Body of pancreas (tissue), 4 donors: ENCODE results near the gene RPS19BP1. TPM values are rescaled to one million over a fixed set of nuclear protein-coding genes. Genes with fewer than 3 reads are reported as not detected.

Experiments used
- ATAC-seq: fragments of 150-250 bp; one replicate; pipeline ENCODE4 v1.9.1; 2016
- DNase-seq, 4 donors: peaks; one replicate each; pipeline ENCODE4 v3.0.0-alpha.2; 2019
- H3K27ac ChIP-seq, 4 donors: fragments of 200-600 bp; sonication (generic); 1 replicate in 3 of 4; 2 replicates in 1 of 4; pipeline versions ENCODE4 v1.5.1 to v1.6.1; 2016 to 2019; ENCODE audit warnings: mild to moderate bottlenecking in 1 of 4, mixed read lengths in 1 of 4, moderate library complexity in 1 of 4
- H3K27me3 ChIP-seq, 2 donors: fragments of 200-600 bp; sonication (generic); one replicate each; pipeline ENCODE4 v1.6.0; 2016; ENCODE audit warnings: mild to moderate bottlenecking in 1 of 2
- H3K36me3 ChIP-seq, 2 donors: fragments of 200-600 bp; sonication (generic); replicated peaks in 1 of 2; 2 replicates each; pipeline ENCODE4 v1.5.1; 2016; ENCODE audit warnings: low read depth in 2 of 2; ENCODE audit not compliant: insufficient read depth in 1 of 2
- H3K4me1 ChIP-seq: fragments of 200-600 bp; sonication (generic); one replicate; pipeline ENCODE4 v1.6.0; 2016
- H3K4me3 ChIP-seq, 2 donors: fragments of 200-600 bp; sonication (generic); 1 replicate in 1 of 2; 2 replicates in 1 of 2; pipeline ENCODE4 v1.5.1; 2016 to 2019
- H3K9me3 ChIP-seq, 3 donors: fragments of 200-600 bp; sonication (generic); 1 replicate in 2 of 3; 2 replicates in 1 of 3; pipeline ENCODE4 v1.5.1; 2016
- CTCF ChIP-seq, 7 experiments: fragments of 450-650 bp in 4 of 7; fragments of 200-600 bp in 3 of 7; sonication (generic) in 3 of 7; IDR thresholded peaks; one replicate each; pipeline ENCODE4 v1.5.1; 2016 to 2019; ENCODE audit warnings: antibody characterized with exemption in 7 of 7
- POLR2A ChIP-seq, 3 donors: fragments of 450-650 bp; IDR thresholded peaks; one replicate each; pipeline ENCODE4 v1.6.1; 2016; ENCODE audit warnings: antibody characterized with exemption in 3 of 3, mild to moderate bottlenecking in 2 of 3
- WGBS, 2 donors: methylation state at CpG; one replicate each; pipeline ENCODE4 v1.1.5; 2017; 5-methylcytosine and 5-hydroxymethylcytosine counted together
- intact Hi-C: fragments of 100-400 bp; cut with DNase I; formaldehyde crosslinking; loops from one replicate; pipeline ENCODE4 v1.15.1; 2023
- total RNA-seq, 2 donors: library from RNA; depleted of rRNA; stranded (reverse); fragments of >200 nt; gene quantifications; one replicate each; pipeline ENCODE4 v1.1.0, GENCODE V29; 2016

The RPS19BP1 gene
- total RNA-seq, 2 donors from 2014 or later = 87.2 to 141 TPM

- Histone ChIP-seq H3K4me3 (no peak overlapping the region), H3K9me3 (no peaks in the 10 kb centered on the region), H3K27ac (no peak overlapping the region), H3K4me1 (peaks cover 18% of the 10 kb centered on the region), H3K27me3 (no peaks in the 10 kb centered on the region), H3K36me3 (peaks cover 12 to 23% of the 10 kb centered on the region in 2 donors)
- TF ChIP-seq POLR2A (IDR thresholded peaks at IDR 0.05) = no peak
- no peak for TF ChIP-seq CTCF (IDR thresholded peaks at IDR 0.05)
- 56 to 61% methylated on average over 3 of the region's 3 CpGs for WGBS, 2 donors
- DNase-seq = no peak
- intact Hi-C loops = no loop called here
- no peak for ATAC-seq
These were observed 15.1 kb downstream of the RPS19BP1 start for GRCh38 chr22:39517470-39517869.

DNA sequence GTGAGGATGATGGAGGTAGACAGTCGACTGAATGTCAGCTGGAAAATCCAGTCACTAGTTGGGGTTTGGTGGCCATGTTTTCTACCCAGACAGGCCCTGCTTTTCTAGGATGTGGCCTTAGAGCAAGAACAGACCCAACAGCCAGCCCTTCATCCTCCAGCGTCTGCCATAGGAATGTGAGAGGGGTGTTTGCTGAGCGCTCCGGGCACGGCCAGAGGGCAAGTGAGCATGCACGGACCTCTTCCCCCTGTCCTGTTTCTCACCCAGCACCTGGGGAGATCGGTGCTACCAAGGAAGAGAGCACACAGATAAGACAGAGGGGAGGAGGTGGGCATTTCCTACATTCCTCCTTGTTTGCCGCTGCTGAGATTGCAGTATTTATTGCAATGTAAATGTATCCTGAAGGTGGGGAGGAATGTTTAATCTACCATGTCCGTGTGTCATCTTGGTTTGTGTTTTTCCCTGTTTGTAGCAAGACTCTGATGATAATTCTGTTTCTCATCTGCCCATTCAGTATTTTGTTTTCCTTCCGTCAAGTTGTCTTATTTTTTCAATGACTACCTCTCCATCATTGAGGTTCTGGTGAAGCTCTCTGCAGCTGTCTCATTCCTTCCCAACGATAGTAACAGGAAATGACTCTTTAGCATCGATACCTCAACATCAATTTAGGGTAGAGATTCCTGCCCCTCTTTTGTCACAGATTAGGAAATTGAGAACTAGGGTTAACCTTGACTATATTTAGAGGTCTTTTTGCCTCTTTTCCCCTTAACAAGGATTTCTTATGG lies 17.1 kb downstream of the RPS19BP1 start:
- Histone ChIP-seq H3K36me3 (peaks cover 6 to 21% of the 10 kb centered on the region in 2 donors), H3K27ac (no peak overlapping the region), H3K27me3 (no peaks in the 10 kb centered on the region), H3K4me3 (no peak overlapping the region), H3K4me1 (peaks cover 9% of the 10 kb centered on the region), H3K9me3 (no peaks in the 10 kb centered on the region)
- 78 to 81% methylated on average over 11 to 12 of the region's 12 CpGs for WGBS, 2 donors
- ATAC-seq (no peak), DNase-seq (no peak)
- no peak for TF ChIP-seq POLR2A (IDR thresholded peaks at IDR 0.05)
- TF ChIP-seq CTCF (IDR thresholded peaks at IDR 0.05) = no peak
- intact Hi-C loops = no loop called here

GRCh38 chr22:39514373-39514973 lies 18.1 kb downstream of the RPS19BP1 start:
- no peaks in the 10 kb centered on the region for H3K27me3 ChIP-seq
- peaks cover 9% of the 10 kb centered on the region for H3K4me1 ChIP-seq
- H3K27ac ChIP-seq = no peak overlapping the region
- DNase-seq = peak in 3 of 4 donors; percentile 62 to 80 (median 75)
- H3K36me3 ChIP-seq = peaks cover 6 to 21% of the 10 kb centered on the region in 2 donors
- 36 to 38% methylated on average over 8 of the region's 8 CpGs for WGBS, 2 donors
- no peak for ATAC-seq
- intact Hi-C loops = no loop called here
- peak; percentile 51 to 80 (median 72) for TF ChIP-seq CTCF (IDR thresholded peaks at IDR 0.05)
- TF ChIP-seq POLR2A (IDR thresholded peaks at IDR 0.05) = no peak
- H3K4me3 ChIP-seq = no peak overlapping the region
- H3K9me3 ChIP-seq = no peaks in the 10 kb centered on the region

- 82 to 87% methylated on average over 15 to 18 of the region's 18 CpGs for WGBS, 2 donors
- intact Hi-C loops = no loop called here
- Histone ChIP-seq H3K27me3 (no peaks in the 10 kb centered on the region), H3K27ac (no peak overlapping the region), H3K9me3 (no peaks in the 10 kb centered on the region), H3K4me1 (peaks cover 3% of the 10 kb centered on the region), H3K36me3 (peaks cover 6 to 21% of the 10 kb centered on the region in 2 donors), H3K4me3 (no peak overlapping the region)
- no peak for ATAC-seq
- no peak for DNase-seq
- TF ChIP-seq CTCF (IDR thresholded peaks at IDR 0.05) (no peak), POLR2A (IDR thresholded peaks at IDR 0.05) (no peak)
These were observed 18.8 kb downstream of the RPS19BP1 start for GRCh38 chr22:39513791-39514190.
